Prostate gland (tissue), 2 donors: ENCODE data around the gene PSORS1C1. TPM values are rescaled to one million over a fixed set of nuclear protein-coding genes. Genes with fewer than 3 reads are reported as not detected.
A peak's percentile ranks its signal among the peaks of the same experiment; 100 is the strongest.

ENCODE experiments used
- DNase-seq: peaks from one replicate; pipeline ENCODE4 v3.0.0-alpha.2; 2019; ENCODE audit warnings: low spot score
- H3K27ac ChIP-seq, 2 donors: fragments of 200-600 bp; sonication (generic); 2 replicates each; pipeline ENCODE4 v1.5.1; 2017 to 2019
- H3K27me3 ChIP-seq: fragments of 200-600 bp; sonication (generic); replicated peaks from 2 replicates; pipeline ENCODE4 v1.5.1; 2019; ENCODE audit not compliant: insufficient read depth
- H3K36me3 ChIP-seq, 2 donors: fragments of 200-600 bp; sonication (generic); 1 replicate in 1 of 2; 2 replicates in 1 of 2; pipeline versions ENCODE4 v1.5.1 to v1.8.1; 2017 to 2019
- H3K4me1 ChIP-seq: fragments of 200-600 bp; sonication (generic); replicated peaks from 2 replicates; pipeline ENCODE4 v1.5.1; 2019
- H3K4me3 ChIP-seq, 2 donors: fragments of 200-600 bp; sonication (generic); 2 replicates each; pipeline ENCODE4 v1.5.1; 2017 to 2019
- H3K9me3 ChIP-seq: fragments of 200-600 bp; sonication (generic); 2 replicates; pipeline ENCODE4 v1.5.1; 2017
- POLR2A ChIP-seq: fragments of 450-650 bp; IDR thresholded peaks from one replicate; pipeline ENCODE4 v1.6.1; 2016; ENCODE audit warnings: antibody characterized with exemption, mild to moderate bottlenecking
- POLR2AphosphoS5 ChIP-seq: sonication (generic); formaldehyde crosslinking; IDR thresholded peaks from one replicate; pipeline ENCODE4 v1.6.1; 2017; ENCODE audit warnings: antibody characterized with exemption
- WGBS: methylation state at CpG from one replicate; pipeline ENCODE4 v1.1.5; 2018; 5-methylcytosine and 5-hydroxymethylcytosine counted together
- intact Hi-C: fragments of 100-400 bp; cut with DNase I; formaldehyde crosslinking; loops from one replicate; pipeline ENCODE4 v1.14.2; 2022
- total RNA-seq, 2 donors: library from RNA; depleted of rRNA; stranded (reverse); fragments of >200 nt; gene quantifications; one replicate each; pipeline ENCODE4 v1.1.0, GENCODE V29; 2016
- TF ChIP-seq, protein P1 (sequence below), 4 experiments: fragments of 200-600 bp in 2 of 4; fragments of 450-650 bp in 2 of 4; sonication (generic) in 2 of 4; IDR thresholded peaks; 1 replicate in 3 of 4; 2 replicates in 1 of 4; pipeline ENCODE4 v1.5.1; 2016 to 2019; ENCODE audit warnings: antibody characterized with exemption in 4 of 4, mild to moderate bottlenecking in 2 of 4, moderate library complexity in 2 of 4

Gene PSORS1C1
- total RNA-seq, 2 donors from 2014 or later = 1.2 to 3.5 TPM

DNA sequence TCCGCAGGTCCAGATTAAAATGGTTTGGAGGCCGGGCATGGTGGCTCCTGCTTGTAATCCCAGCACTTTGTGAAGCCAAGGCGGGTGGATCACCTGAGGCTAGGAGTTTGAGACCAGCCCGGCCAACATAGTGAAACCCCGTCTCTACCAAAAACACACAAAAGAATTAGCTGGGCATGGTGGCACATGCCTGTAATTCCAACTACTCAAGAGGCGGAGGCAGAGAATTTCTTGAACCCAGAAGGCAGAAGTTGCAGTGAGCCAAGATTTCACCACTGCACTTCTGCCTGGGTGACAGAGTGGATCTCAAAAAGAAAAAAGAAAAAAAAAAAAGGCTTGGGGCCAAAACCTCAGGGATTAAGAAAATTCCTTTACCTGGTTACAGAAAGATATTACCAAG lies 32.7 kb upstream of the PSORS1C1 start:
- whole genome bisulfite sequencing = 45% methylated on average over 6 of the region's 6 CpGs
- H3K9me3 ChIP-seq = no peaks in the 10 kb centered on the region
- no peaks in the 10 kb centered on the region for H3K36me3 ChIP-seq
- TF ChIP-seq, protein P1, sequence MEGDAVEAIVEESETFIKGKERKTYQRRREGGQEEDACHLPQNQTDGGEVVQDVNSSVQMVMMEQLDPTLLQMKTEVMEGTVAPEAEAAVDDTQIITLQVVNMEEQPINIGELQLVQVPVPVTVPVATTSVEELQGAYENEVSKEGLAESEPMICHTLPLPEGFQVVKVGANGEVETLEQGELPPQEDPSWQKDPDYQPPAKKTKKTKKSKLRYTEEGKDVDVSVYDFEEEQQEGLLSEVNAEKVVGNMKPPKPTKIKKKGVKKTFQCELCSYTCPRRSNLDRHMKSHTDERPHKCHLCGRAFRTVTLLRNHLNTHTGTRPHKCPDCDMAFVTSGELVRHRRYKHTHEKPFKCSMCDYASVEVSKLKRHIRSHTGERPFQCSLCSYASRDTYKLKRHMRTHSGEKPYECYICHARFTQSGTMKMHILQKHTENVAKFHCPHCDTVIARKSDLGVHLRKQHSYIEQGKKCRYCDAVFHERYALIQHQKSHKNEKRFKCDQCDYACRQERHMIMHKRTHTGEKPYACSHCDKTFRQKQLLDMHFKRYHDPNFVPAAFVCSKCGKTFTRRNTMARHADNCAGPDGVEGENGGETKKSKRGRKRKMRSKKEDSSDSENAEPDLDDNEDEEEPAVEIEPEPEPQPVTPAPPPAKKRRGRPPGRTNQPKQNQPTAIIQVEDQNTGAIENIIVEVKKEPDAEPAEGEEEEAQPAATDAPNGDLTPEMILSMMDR (IDR thresholded peaks at IDR 0.05) = no peak
- TF ChIP-seq POLR2AphosphoS5 (no peak), POLR2A (no peak)
- DNase-seq = no peak
- no peaks in the 10 kb centered on the region for H3K4me1 ChIP-seq
- H3K27me3 ChIP-seq = no peaks in the 10 kb centered on the region
- intact Hi-C loops = no loop called here
- H3K4me3 ChIP-seq = no peak overlapping the region
- no peak overlapping the region for H3K27ac ChIP-seq

DNA sequence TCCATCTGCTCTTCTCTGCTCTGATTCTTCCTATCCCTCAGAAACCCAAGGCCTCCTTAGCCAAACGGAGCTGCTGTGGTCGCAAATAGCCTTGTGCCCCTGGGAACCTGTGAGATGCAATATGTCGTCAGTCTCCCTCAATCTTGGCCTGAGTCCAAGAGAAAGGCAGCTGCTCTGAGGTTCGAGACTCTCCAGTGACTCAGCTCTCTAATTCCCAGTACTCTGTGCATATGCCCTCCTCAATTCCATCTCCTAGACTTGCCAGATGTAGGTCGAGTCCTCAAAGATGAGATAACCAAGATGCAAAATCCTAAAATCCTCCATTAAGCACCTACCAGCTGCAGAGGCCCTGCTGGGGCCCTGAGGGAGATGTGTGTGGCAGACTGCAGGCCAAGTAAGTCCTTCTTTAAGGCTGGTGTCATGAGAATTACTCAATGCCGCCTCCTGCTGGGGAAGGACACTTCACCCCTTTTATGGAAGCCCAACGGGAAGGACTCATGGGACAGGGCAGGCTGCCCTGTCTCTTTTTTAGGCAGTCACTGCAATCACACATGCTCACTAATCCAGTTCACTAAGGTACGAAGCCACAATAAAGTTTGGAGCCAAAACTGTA lies 30.8 kb upstream of the PSORS1C1 start:
- Histone ChIP-seq H3K4me1 (no peaks in the 10 kb centered on the region), H3K27ac (no peak overlapping the region), H3K4me3 (no peak overlapping the region), H3K36me3 (no peaks in the 10 kb centered on the region), H3K9me3 (no peaks in the 10 kb centered on the region), H3K27me3 (no peaks in the 10 kb centered on the region)
- TF ChIP-seq POLR2A (no peak), POLR2AphosphoS5 (no peak)
- TF ChIP-seq, protein P1 (IDR thresholded peaks at IDR 0.05) = no peak
- 60% methylated on average over 8 of the region's 8 CpGs for WGBS
- no peak for DNase-seq
- intact Hi-C loops = no loop called here

DNA sequence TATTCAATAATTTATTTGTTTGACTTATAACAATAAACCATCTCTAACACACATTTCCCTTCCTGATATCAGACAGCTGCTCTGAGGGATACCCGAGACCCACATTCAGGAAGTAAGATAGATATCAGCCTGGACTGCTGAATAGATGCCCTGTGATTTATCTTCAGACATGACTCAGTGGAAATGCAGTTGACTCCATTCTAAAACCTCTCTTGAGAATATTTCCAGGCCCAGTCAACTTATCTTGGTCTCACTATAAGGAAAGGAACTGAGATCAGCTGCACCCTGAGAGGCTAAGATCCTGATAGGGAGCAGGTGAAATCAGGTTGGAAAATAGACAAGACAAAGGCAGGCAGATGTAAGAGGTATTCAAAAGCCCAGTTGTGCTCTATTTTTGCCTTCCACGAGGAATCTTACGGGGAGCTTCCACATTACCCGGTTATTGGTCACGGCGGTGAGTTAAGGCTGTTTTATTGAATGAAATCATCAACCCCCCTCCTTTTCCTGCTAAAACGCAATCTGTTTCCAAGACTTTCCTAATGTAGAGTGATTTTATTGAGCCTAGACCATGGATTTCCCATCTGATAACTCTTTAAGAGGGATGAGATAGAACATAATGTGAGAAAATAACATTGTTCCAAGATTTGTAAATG lies 27.7 kb upstream of the PSORS1C1 start:
- no peak overlapping the region for H3K27ac ChIP-seq

DNA sequence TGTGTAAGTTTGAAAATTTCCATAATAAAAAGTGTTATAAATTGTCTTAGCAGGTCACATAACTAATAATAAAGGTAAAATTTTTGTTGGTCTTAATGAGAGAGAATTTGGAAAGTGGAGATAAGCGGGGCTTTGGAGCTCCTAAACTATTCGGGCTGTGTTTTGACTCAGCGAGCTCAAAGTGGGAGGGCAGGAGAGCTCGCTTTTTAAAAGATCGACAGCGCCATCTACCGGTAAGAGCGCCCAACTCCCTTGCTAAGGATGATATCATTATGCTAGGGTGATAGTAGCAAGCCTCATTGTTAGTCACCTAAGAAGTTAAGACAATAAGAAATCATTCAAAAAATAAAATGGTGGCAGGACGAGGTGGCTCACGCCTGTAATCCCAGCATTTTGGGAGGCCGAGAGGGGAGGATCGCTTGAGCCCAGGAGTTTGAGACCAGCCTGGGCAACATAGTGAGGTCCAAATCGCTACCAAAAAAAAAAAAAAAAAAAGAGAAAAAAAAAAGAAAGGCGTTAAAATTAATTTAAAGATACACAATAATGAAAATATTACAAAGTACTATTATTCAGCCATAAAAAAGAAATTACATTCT lies 27.0 kb upstream of the PSORS1C1 start:
- WGBS = 13% methylated on average over 14 of the region's 14 CpGs
- no peak overlapping the region for H3K4me3 ChIP-seq
- intact Hi-C loops = loop anchor here (5.0 kb wide), 1 partner anchor 260 kb away; no protein-coding TSS in a partner anchor
- peak; percentile 88 for DNase-seq
- H3K27ac ChIP-seq = no peak overlapping the region
- H3K4me1 ChIP-seq = no peaks in the 10 kb centered on the region
- no peaks in the 10 kb centered on the region for H3K9me3 ChIP-seq
- no peaks in the 10 kb centered on the region for H3K36me3 ChIP-seq
- H3K27me3 ChIP-seq = no peaks in the 10 kb centered on the region
- no peak for TF ChIP-seq POLR2A
- TF ChIP-seq POLR2AphosphoS5 = peak; percentile 58
- TF ChIP-seq, protein P1 (IDR thresholded peaks at IDR 0.05) = peak; percentile 65 to 86 (median 84)

More for the DNA sequence above, 27.7 kb upstream of the PSORS1C1 start:
- intact Hi-C loops = loop anchor here (5.0 kb wide), 1 partner anchor 260 kb away; no protein-coding TSS in a partner anchor
- Histone ChIP-seq H3K36me3 (no peaks in the 10 kb centered on the region), H3K9me3 (no peaks in the 10 kb centered on the region), H3K4me1 (no peaks in the 10 kb centered on the region), H3K4me3 (no peak overlapping the region), H3K27me3 (no peaks in the 10 kb centered on the region)
- WGBS = 8% methylated on average over 7 of the region's 7 CpGs
- TF ChIP-seq POLR2AphosphoS5 = no peak
- TF ChIP-seq, protein P1 (IDR thresholded peaks at IDR 0.05) = no peak
- no peak for TF ChIP-seq POLR2A
- DNase-seq = no peak
